NOMO-1 treated with dmso at 0.1 percent for 144 hours (cell line): ENCODE data around the gene IL21.
"Not testable (repeated sequence)": the region's sequence is repeated elsewhere in the genome, so short reads cannot be mapped to it uniquely, and the experiment has no call there.

ENCODE experiments used
- DNase-seq: peaks from one replicate; lab custom pipeline; 2025; ENCODE audit not compliant: unreplicated experiment; lab: John Stamatoyannopoulos, UW

IL21 gene

GRCh38 chr4:122583906-122584305 lies 37.0 kb downstream of the IL21 start:
- DNase-seq = peak; percentile 12

GRCh38 chr4:122577808-122578781 lies 42.8 kb downstream of the IL21 start:
- peak; percentile 75 for DNase-seq

GRCh38 chr4:122577189-122577553 lies 43.7 kb downstream of the IL21 start:
- DNase-seq = no peak

- no peak for DNase-seq
These were observed 44.3 kb downstream of the IL21 start for GRCh38 chr4:122576261-122577188.

GRCh38 chr4:122574347-122574746 lies 46.5 kb downstream of the IL21 start:
- DNase-seq = not testable (repeated sequence)

- DNase-seq = no peak
These were observed 58.4 kb downstream of the IL21 start for GRCh38 chr4:122562449-122562848.
